BLaER1 treated with 17β-estradiol and CSF1 and Interleukin-3, amounts not matched to agents 10 nM and 100 nM (cell line): ENCODE data around the gene NR3C1.

Source experiments
- H3K27ac ChIP-seq, 11 experiments: shearing (Covaris generic); formaldehyde crosslinking; 2 replicates each; pipeline ENCODE4 v1.8.1; 2022
- H3K27me3 ChIP-seq, 11 experiments: shearing (Covaris generic); formaldehyde crosslinking; 2 replicates each; pipeline ENCODE4 v1.8.1; 2022
- H3K36me3 ChIP-seq, 11 experiments: shearing (Covaris generic); formaldehyde crosslinking; 2 replicates each; pipeline ENCODE4 v1.8.1; 2022
- H3K4me1 ChIP-seq, 10 experiments: shearing (Covaris generic); formaldehyde crosslinking; 2 replicates each; pipeline ENCODE4 v1.8.1; 2022
- H3K4me2 ChIP-seq, 11 experiments: shearing (Covaris generic); formaldehyde crosslinking; 2 replicates each; pipeline ENCODE4 v1.8.1; 2022
- H3K4me3 ChIP-seq, 10 experiments: shearing (Covaris generic); formaldehyde crosslinking; 2 replicates each; pipeline ENCODE4 v1.8.1; 2022
- H3K9ac ChIP-seq, 11 experiments: shearing (Covaris generic); formaldehyde crosslinking; 2 replicates each; pipeline ENCODE4 v1.8.1; 2022
- H3K9me3 ChIP-seq, 11 experiments: shearing (Covaris generic); formaldehyde crosslinking; replicated peaks in 1 of 11; 2 replicates each; pipeline ENCODE4 v1.8.1; 2022
- H4K20me1 ChIP-seq, 11 experiments: shearing (Covaris generic); formaldehyde crosslinking; 2 replicates each; pipeline ENCODE4 v1.8.1; 2022
- Cebpa-rat ChIP-seq, 11 experiments: shearing (Covaris generic); IDR thresholded peaks; 2 replicates each; pipeline ENCODE4 v1.8.1; 2022

NR3C1 gene

GRCh38 chr5:143316337-143316736, 87.1 kb downstream of the NR3C1 start:
- no peaks in the 10 kb centered on the region for H3K27me3 ChIP-seq
- peaks cover 0 to 15% (median 0%) of the 10 kb centered on the region in 11 experiments; a peak in 6 of 22 replicates for H3K9me3 ChIP-seq
- no peak for TF ChIP-seq Cebpa-rat (IDR thresholded peaks at IDR 0.05)
- H3K27ac ChIP-seq: no peak overlapping the region
- peaks cover 20 to 61% (median 35%) of the 10 kb centered on the region in 10 experiments for H3K4me1 ChIP-seq
- no peak overlapping the region for H3K4me3 ChIP-seq
- H3K9ac ChIP-seq: no peak overlapping the region
- H3K4me2 ChIP-seq: peak overlapping the region in 4 of 11 experiments; percentile 8 to 66 (median 48); a peak in 3 of 22 replicates
- H4K20me1 ChIP-seq: peaks cover 76 to 100% (median 83%) of the 10 kb centered on the region in 11 experiments; a peak in 21 of 22 replicates
- peaks cover 50 to 90% (median 68%) of the 10 kb centered on the region in 11 experiments for H3K36me3 ChIP-seq

GRCh38 chr5:143315929-143316328, 87.6 kb downstream of the NR3C1 start:
- Histone ChIP-seq H3K27ac (no peak overlapping the region), H3K4me1 (peaks cover 20 to 65% (median 36%) of the 10 kb centered on the region in 10 experiments), H4K20me1 (peaks cover 72 to 100% (median 79%) of the 10 kb centered on the region in 11 experiments; a peak in 21 of 22 replicates), H3K4me2 (peak overlapping the region in 5 of 11 experiments; percentile 8 to 66 (median 34); a peak in 4 of 22 replicates), H3K9ac (no peak overlapping the region), H3K36me3 (peaks cover 50 to 90% (median 68%) of the 10 kb centered on the region in 11 experiments), H3K27me3 (no peaks in the 10 kb centered on the region), H3K4me3 (no peak overlapping the region), H3K9me3 (peaks cover 0 to 15% (median 0%) of the 10 kb centered on the region in 11 experiments; a peak in 6 of 22 replicates)
- TF ChIP-seq Cebpa-rat (IDR thresholded peaks at IDR 0.05): no peak

GRCh38 chr5:143315214-143315613, 88.3 kb downstream of the NR3C1 start:
- TF ChIP-seq Cebpa-rat (IDR thresholded peaks at IDR 0.05): no peak
- Histone ChIP-seq H3K4me2 (peak overlapping the region in 6 of 11 experiments; percentile 9 to 66 (median 22); a peak in 10 of 22 replicates), H3K36me3 (peaks cover 56 to 90% (median 72%) of the 10 kb centered on the region in 11 experiments), H3K4me1 (peaks cover 20 to 72% (median 36%) of the 10 kb centered on the region in 10 experiments), H3K27ac (no peak overlapping the region), H3K9me3 (peaks cover 0 to 15% (median 0%) of the 10 kb centered on the region in 11 experiments; a peak in 7 of 22 replicates), H3K4me3 (no peak overlapping the region), H3K27me3 (no peaks in the 10 kb centered on the region), H3K9ac (no peak overlapping the region), H4K20me1 (peaks cover 65 to 99% (median 77%) of the 10 kb centered on the region in 11 experiments; a peak in 21 of 22 replicates)

GRCh38 chr5:143314659-143315058, 88.8 kb downstream of the NR3C1 start:
- Histone ChIP-seq H4K20me1 (peaks cover 59 to 99% (median 72%) of the 10 kb centered on the region in 11 experiments; a peak in 21 of 22 replicates), H3K4me3 (no peak overlapping the region), H3K36me3 (peaks cover 60 to 90% (median 75%) of the 10 kb centered on the region in 11 experiments), H3K9ac (no peak overlapping the region; a peak in 1 of 22 replicates), H3K9me3 (peaks cover 0 to 16% (median 4%) of the 10 kb centered on the region in 11 experiments; a peak in 9 of 22 replicates), H3K27me3 (no peaks in the 10 kb centered on the region), H3K4me1 (peaks cover 20 to 77% (median 36%) of the 10 kb centered on the region in 10 experiments), H3K27ac (no peak overlapping the region; a peak in 1 of 22 replicates), H3K4me2 (peak overlapping the region in 10 of 11 experiments; percentile 9 to 66 (median 18); a peak in 12 of 22 replicates)
- no peak for TF ChIP-seq Cebpa-rat (IDR thresholded peaks at IDR 0.05)

- peaks cover 54 to 98% (median 67%) of the 10 kb centered on the region in 11 experiments; a peak in 21 of 22 replicates for H4K20me1 ChIP-seq
- peaks cover 60 to 92% (median 78%) of the 10 kb centered on the region in 11 experiments for H3K36me3 ChIP-seq
- H3K9ac ChIP-seq: 0 out of 22 replicates have a peak overlapping the region, but pooled peaks of 1 of the 11 experiments have one; percentile 31
- H3K27me3 ChIP-seq: no peaks in the 10 kb centered on the region
- H3K4me2 ChIP-seq: peak overlapping the region in 8 of 11 experiments; percentile 9 to 66 (median 36); a peak in 13 of 22 replicates
- TF ChIP-seq Cebpa-rat (IDR thresholded peaks at IDR 0.05): no peak
- peak overlapping the region in 2 of 11 experiments; percentile 5 to 36; a peak in 2 of 22 replicates for H3K27ac ChIP-seq
- H3K4me1 ChIP-seq: peaks cover 20 to 81% (median 36%) of the 10 kb centered on the region in 10 experiments
- H3K9me3 ChIP-seq: peaks cover 0 to 21% (median 7%) of the 10 kb centered on the region in 11 experiments; a peak in 12 of 22 replicates
- no peak overlapping the region for H3K4me3 ChIP-seq
These were observed 89.4 kb downstream of the NR3C1 start for GRCh38 chr5:143314099-143314498.

- H4K20me1 ChIP-seq: peaks cover 46 to 92% (median 60%) of the 10 kb centered on the region in 11 experiments; a peak in 21 of 22 replicates
- H3K4me2 ChIP-seq: peak overlapping the region in 5 of 11 experiments; percentile 34 to 66 (median 45); a peak in 8 of 22 replicates
- peak overlapping the region in 2 of 11 experiments; percentile 5 to 36; a peak in 1 of 22 replicates for H3K27ac ChIP-seq
- no peak for TF ChIP-seq Cebpa-rat (IDR thresholded peaks at IDR 0.05)
- H3K4me1 ChIP-seq: peaks cover 20 to 76% (median 36%) of the 10 kb centered on the region in 10 experiments
- H3K4me3 ChIP-seq: no peak overlapping the region
- H3K27me3 ChIP-seq: no peaks in the 10 kb centered on the region
- no peak overlapping the region for H3K9ac ChIP-seq
- H3K9me3 ChIP-seq: peaks cover 0 to 28% (median 12%) of the 10 kb centered on the region in 11 experiments; a peak in 16 of 22 replicates
- H3K36me3 ChIP-seq: peaks cover 66 to 92% (median 79%) of the 10 kb centered on the region in 11 experiments
These were observed 90.1 kb downstream of the NR3C1 start for GRCh38 chr5:143313298-143313852.

GRCh38 chr5:143312822-143313221, 90.7 kb downstream of the NR3C1 start:
- Histone ChIP-seq H3K27me3 (no peaks in the 10 kb centered on the region), H3K4me2 (0 out of 22 replicates have a peak overlapping the region, but pooled peaks of 1 of the 11 experiments have one; percentile 66), H3K4me3 (no peak overlapping the region), H3K27ac (no peak overlapping the region), H3K9ac (no peak overlapping the region), H3K36me3 (peaks cover 69 to 92% (median 80%) of the 10 kb centered on the region in 11 experiments), H3K9me3 (peaks cover 0 to 33% (median 17%) of the 10 kb centered on the region in 11 experiments; a peak in 17 of 22 replicates), H3K4me1 (peaks cover 20 to 76% (median 36%) of the 10 kb centered on the region in 10 experiments), H4K20me1 (peaks cover 41 to 92% (median 54%) of the 10 kb centered on the region in 11 experiments; a peak in 21 of 22 replicates)
- TF ChIP-seq Cebpa-rat (IDR thresholded peaks at IDR 0.05): no peak

GRCh38 chr5:143311955-143312354, 91.5 kb downstream of the NR3C1 start:
- H3K27ac ChIP-seq: no peak overlapping the region
- H3K36me3 ChIP-seq: peaks cover 74 to 92% (median 81%) of the 10 kb centered on the region in 11 experiments
- H3K4me2 ChIP-seq: peak overlapping the region in 6 of 11 experiments; percentile 6 to 64 (median 24); a peak in 8 of 22 replicates
- H4K20me1 ChIP-seq: peaks cover 32 to 83% (median 45%) of the 10 kb centered on the region in 11 experiments; a peak in 21 of 22 replicates
- no peak for TF ChIP-seq Cebpa-rat (IDR thresholded peaks at IDR 0.05)
- no peaks in the 10 kb centered on the region for H3K27me3 ChIP-seq
- H3K4me3 ChIP-seq: no peak overlapping the region
- no peak overlapping the region for H3K9ac ChIP-seq
- H3K4me1 ChIP-seq: peaks cover 20 to 73% (median 36%) of the 10 kb centered on the region in 10 experiments
- peaks cover 0 to 42% (median 26%) of the 10 kb centered on the region in 11 experiments; a peak in 18 of 22 replicates for H3K9me3 ChIP-seq
